Vagina (tissue), 2 donors: ENCODE data around the gene PLEKHA3. TPM values are rescaled to one million over a fixed set of nuclear protein-coding genes. Genes with fewer than 3 reads are reported as not detected.

Experiments
- DNase-seq, 2 donors: peaks; one replicate each; pipeline ENCODE4 v3.0.0-alpha.2; 2017; ENCODE audit errors: extremely low spot score in 2 of 2
- H3K27ac ChIP-seq: fragments of 200-600 bp; sonication (generic); one replicate; pipeline ENCODE4 v1.5.1; 2019
- H3K27me3 ChIP-seq: fragments of 200-600 bp; sonication (generic); one replicate; pipeline ENCODE4 v1.5.1; 2019
- H3K36me3 ChIP-seq, 2 donors: fragments of 200-600 bp; sonication (generic); one replicate each; pipeline ENCODE4 v1.5.1; 2017 to 2019
- H3K4me1 ChIP-seq: fragments of 200-600 bp; sonication (generic); one replicate; pipeline ENCODE4 v1.5.1; 2019
- H3K4me3 ChIP-seq, 2 donors: fragments of 200-600 bp; sonication (generic); 1 replicate in 1 of 2; 2 replicates in 1 of 2; pipeline ENCODE4 v1.5.1; 2016 to 2019
- H3K9me3 ChIP-seq: fragments of 200-600 bp; sonication (generic); one replicate; pipeline ENCODE4 v1.5.1; 2019
- POLR2A ChIP-seq, 2 donors: fragments of 450-650 bp; IDR thresholded peaks; one replicate each; pipeline ENCODE4 v1.6.1; 2017; ENCODE audit warnings: antibody characterized with exemption in 2 of 2, mild to moderate bottlenecking in 2 of 2, moderate library complexity in 2 of 2
- POLR2AphosphoS5 ChIP-seq, 2 donors: sonication (generic); formaldehyde crosslinking; IDR thresholded peaks; one replicate each; pipeline ENCODE4 v1.9.0; 2017; ENCODE audit warnings: antibody characterized with exemption in 2 of 2, mild to moderate bottlenecking in 2 of 2, low read depth in 1 of 2; ENCODE audit not compliant: insufficient read depth in 1 of 2
- intact Hi-C: fragments of 100-400 bp; cut with DNase I; formaldehyde crosslinking; loops from one replicate; pipeline ENCODE4 v1.15.1; 2023
- total RNA-seq: library from RNA; depleted of rRNA; stranded (reverse); fragments of >200 nt; gene quantifications from one replicate; pipeline ENCODE4 v1.2.3, GENCODE V29; 2016
- TF ChIP-seq, protein P1 (sequence below), 3 experiments: fragments of 450-650 bp in 2 of 3; fragments of 200-600 bp in 1 of 3; sonication (generic) in 1 of 3; IDR thresholded peaks; one replicate each; pipeline ENCODE4 v1.5.1; 2017 to 2019; ENCODE audit warnings: antibody characterized with exemption in 3 of 3, mild to moderate bottlenecking in 2 of 3, moderate library complexity in 2 of 3

Gene PLEKHA3
- total RNA-seq, 1 donor from 2014 or later, result 5.9 TPM

DNA sequence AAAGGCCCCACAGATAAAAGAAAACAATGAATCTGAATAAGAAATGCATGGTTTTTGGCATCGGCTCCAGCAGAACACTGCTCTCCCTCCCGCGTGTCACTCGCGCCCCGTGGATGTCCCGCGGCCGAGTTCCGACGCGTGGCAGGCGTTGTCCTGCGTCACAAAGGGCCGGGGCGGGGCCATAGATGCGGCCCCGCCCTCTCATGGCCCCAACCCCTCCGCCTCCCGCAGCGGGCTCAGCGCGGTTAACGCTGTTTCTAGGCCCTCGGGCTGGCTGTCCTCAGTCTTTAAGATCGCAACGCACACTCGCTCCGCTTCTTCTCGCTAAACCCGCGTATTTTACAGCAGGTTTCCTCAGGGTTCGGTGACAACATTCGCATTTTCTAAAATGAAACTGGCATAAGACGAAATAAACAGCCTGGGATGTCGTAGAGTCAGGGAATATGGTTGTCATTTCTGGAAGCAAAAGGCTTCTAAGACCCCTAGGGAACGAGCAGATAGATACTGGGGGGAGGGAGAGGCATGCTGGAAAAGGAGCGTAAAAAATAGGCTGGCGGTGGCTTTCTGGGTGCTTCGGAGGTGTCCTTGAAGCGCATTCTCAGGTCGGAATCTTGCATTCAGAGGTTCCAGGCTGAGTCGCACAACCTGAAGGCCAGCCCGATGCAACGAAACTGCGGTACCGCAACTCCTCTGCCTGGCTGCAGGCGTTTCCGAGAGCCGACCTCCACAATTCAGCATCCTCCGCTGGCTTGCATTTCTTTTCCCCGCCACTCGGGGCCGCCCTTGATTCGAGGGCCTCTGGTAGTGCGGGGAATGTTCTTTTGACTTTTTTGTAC is 1.6 kb upstream of the PLEKHA3 start, which contains the start of gene FKBP7:
Gene FKBP7, minus strand, starts transcription at position 162 of the 836 bp plus-strand sequence. Its CDS starts 101 bp downstream, at position 61.
- no peaks in the 10 kb centered on the region for H3K9me3 ChIP-seq
- H3K27me3 ChIP-seq, result no peaks in the 10 kb centered on the region
- peak within 1 kb of the TSS; percentile 55 to 59 for H3K4me3 ChIP-seq
- TF ChIP-seq POLR2AphosphoS5 (IDR thresholded peaks at IDR 0.05; ENCODE audit: insufficient read depth in 1 of 2, low read depth in 1 of 2) (peak; percentile 88 to 97), POLR2A (IDR thresholded peaks at IDR 0.05) (peak in 1 of 2 donors; percentile 80)
- TF ChIP-seq, protein P1, sequence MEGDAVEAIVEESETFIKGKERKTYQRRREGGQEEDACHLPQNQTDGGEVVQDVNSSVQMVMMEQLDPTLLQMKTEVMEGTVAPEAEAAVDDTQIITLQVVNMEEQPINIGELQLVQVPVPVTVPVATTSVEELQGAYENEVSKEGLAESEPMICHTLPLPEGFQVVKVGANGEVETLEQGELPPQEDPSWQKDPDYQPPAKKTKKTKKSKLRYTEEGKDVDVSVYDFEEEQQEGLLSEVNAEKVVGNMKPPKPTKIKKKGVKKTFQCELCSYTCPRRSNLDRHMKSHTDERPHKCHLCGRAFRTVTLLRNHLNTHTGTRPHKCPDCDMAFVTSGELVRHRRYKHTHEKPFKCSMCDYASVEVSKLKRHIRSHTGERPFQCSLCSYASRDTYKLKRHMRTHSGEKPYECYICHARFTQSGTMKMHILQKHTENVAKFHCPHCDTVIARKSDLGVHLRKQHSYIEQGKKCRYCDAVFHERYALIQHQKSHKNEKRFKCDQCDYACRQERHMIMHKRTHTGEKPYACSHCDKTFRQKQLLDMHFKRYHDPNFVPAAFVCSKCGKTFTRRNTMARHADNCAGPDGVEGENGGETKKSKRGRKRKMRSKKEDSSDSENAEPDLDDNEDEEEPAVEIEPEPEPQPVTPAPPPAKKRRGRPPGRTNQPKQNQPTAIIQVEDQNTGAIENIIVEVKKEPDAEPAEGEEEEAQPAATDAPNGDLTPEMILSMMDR (IDR thresholded peaks at IDR 0.05), result peak in 2 of 3 experiments; percentile 29 to 51
- peak within 1 kb of the TSS; percentile 96 for H3K27ac ChIP-seq
- H3K36me3 ChIP-seq, result no peaks in the 10 kb centered on the region
- intact Hi-C loops, result no loop called here
- peaks cover 59% of the 10 kb centered on the region for H3K4me1 ChIP-seq
- peak in 1 of 2 donors; percentile 91 for DNase-seq

DNA sequence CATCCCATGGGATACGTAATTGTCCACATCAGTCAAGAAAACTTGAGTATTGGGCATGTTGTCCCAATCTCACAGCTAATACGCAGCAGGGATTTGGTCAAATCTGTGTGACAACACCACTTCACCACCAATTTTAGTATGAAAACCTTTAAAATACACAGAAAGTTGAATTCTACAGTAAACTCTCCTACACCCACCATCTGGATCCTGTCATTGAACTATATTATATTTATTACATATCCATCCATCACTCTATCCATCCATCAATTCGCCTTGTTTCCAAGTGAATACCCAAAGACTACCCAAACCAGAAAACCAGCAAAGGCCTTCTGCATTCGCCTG is 1.0 kb upstream of the PLEKHA3 start:
- DNase-seq, result no peak
- H3K27me3 ChIP-seq, result no peaks in the 10 kb centered on the region
- no peaks in the 10 kb centered on the region for H3K9me3 ChIP-seq
- peaks cover 59% of the 10 kb centered on the region for H3K4me1 ChIP-seq
- peak overlapping the region; percentile 55 to 59 for H3K4me3 ChIP-seq
- intact Hi-C loops, result no loop called here
- no peaks in the 10 kb centered on the region for H3K36me3 ChIP-seq
- H3K27ac ChIP-seq, result peak overlapping the region; percentile 96
- TF ChIP-seq POLR2A (IDR thresholded peaks at IDR 0.05), result no peak
- TF ChIP-seq, protein P1 (IDR thresholded peaks at IDR 0.05), result peak in 1 of 3 experiments; percentile 5

DNA sequence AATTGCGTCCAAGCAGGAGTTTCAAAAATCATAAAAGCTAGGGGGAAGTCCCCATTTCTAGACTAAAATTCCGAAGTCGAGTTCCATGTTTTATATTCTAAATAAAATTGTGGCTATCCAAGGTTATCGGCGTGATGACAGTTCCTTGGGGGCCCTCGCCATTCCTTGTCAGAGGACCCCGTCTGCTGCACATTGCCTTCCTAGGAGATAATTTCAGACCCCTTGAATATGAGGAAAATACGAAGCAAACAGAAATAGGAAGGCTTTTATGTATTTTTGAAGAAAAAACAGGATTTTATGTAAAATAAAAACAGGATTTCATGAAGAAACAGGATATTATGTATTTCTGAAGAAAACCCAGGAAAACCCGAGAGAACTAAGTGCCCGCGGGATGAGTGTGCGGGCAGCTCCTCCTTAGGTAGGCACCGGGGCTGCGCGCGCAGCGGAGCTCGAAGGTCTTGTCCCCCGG is 465 bp upstream of the PLEKHA3 start:
- no peak for DNase-seq
- peak in 1 of 2 donors; percentile 78 for TF ChIP-seq POLR2AphosphoS5 (IDR thresholded peaks at IDR 0.05; ENCODE audit: insufficient read depth in 1 of 2, low read depth in 1 of 2)
- no peak for TF ChIP-seq POLR2A (IDR thresholded peaks at IDR 0.05)
- Histone ChIP-seq H3K27me3 (no peaks in the 10 kb centered on the region), H3K36me3 (no peaks in the 10 kb centered on the region), H3K27ac (peak overlapping the region; percentile 96), H3K9me3 (no peaks in the 10 kb centered on the region), H3K4me3 (peak overlapping the region; percentile 78 to 84), H3K4me1 (peaks cover 64% of the 10 kb centered on the region)
- intact Hi-C loops, result loop anchor here (1.0 kb wide), 1 partner anchor 28 kb away; the partner anchor contains the start of genes PJVK and PRKRA

DNA sequence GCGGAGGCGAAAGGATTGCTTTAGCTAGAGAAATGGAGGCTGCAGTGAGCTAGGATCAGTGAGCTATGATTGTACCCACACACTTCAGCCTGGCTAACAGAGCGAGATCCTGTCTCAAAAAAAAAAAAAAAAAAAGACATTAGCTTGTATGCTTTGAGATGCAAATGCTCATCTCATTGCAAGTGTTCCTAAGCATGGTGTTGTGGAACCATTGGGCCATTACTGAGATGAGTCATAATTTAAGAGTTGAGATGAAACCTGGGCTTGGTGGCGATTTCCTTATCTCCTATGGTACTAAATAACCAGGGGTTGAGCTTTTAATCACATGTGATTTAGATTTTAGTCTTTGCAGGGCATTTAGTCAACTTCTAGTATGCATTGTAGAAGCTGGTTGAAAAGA is 2.2 kb downstream of the PLEKHA3 start:
- intact Hi-C loops, result no loop called here
- DNase-seq, result no peak
- no peak for TF ChIP-seq POLR2AphosphoS5 (IDR thresholded peaks at IDR 0.05; ENCODE audit: insufficient read depth in 1 of 2, low read depth in 1 of 2)
- TF ChIP-seq, protein P1 (IDR thresholded peaks at IDR 0.05), result no peak
- TF ChIP-seq POLR2A (IDR thresholded peaks at IDR 0.05), result no peak
- H3K27me3 ChIP-seq, result no peaks in the 10 kb centered on the region
- H3K4me3 ChIP-seq, result no peak overlapping the region
- no peaks in the 10 kb centered on the region for H3K9me3 ChIP-seq
- H3K27ac ChIP-seq, result no peak overlapping the region
- peaks cover 62% of the 10 kb centered on the region for H3K4me1 ChIP-seq
- H3K36me3 ChIP-seq, result no peaks in the 10 kb centered on the region

DNA sequence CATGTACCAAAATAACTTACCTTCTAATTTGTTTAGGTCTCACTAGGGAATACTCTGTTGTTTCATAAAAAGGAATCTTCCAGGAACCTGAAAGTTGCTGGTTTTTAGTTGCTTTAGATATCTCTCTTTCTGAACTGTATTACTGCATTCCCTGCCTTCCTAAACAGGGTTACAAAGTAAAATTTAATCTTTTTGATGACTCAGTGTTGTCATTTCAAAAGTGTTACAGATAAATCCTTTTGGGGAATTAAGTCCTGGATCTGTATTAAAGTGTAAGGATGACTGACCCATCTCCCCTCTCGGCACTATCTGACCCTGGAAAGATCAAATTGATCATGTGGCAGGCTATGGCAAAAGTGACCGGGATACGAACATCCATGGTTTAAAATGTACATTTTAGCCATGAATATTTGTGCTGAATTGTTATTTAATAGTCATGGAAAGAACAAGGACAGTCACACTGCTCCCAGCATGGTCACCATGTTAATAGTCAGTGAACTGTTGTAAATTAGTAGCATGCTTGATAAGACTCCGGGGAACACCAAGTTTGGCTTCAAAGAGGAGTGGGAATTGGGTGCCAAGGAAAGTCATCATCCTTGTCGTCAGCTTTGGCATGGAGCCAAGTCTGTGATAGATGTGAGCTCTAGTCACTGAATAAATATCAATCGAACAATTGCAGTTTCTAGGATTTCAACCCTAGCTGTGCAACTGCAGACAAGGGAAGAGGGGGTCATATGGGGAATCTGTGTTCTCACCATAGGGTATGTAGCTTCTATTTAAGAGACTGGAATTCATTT is 4.2 kb downstream of the PLEKHA3 start:
- H3K4me3 ChIP-seq, result no peak overlapping the region
- no peak for TF ChIP-seq POLR2AphosphoS5 (IDR thresholded peaks at IDR 0.05; ENCODE audit: insufficient read depth in 1 of 2, low read depth in 1 of 2)
- no peak for TF ChIP-seq POLR2A (IDR thresholded peaks at IDR 0.05)
- TF ChIP-seq, protein P1 (IDR thresholded peaks at IDR 0.05), result no peak
- H3K27ac ChIP-seq, result no peak overlapping the region
- H3K27me3 ChIP-seq, result no peaks in the 10 kb centered on the region
- intact Hi-C loops, result no loop called here
- H3K9me3 ChIP-seq, result no peaks in the 10 kb centered on the region
- H3K36me3 ChIP-seq, result no peaks in the 10 kb centered on the region
- no peak for DNase-seq
- H3K4me1 ChIP-seq, result peaks cover 62% of the 10 kb centered on the region
